Lung (tissue), 12 donors: ENCODE measurements around the gene TMPRSS13. TPM values are rescaled to one million over a fixed set of nuclear protein-coding genes. Genes with fewer than 3 reads are reported as not detected.

Experiments used
- ATAC-seq: fragments of 200-7000 bp; cut with Tn5 transposase; one replicate; pipeline ENCODE4 v1.9.1; 2020; ENCODE audit warnings: moderate number of reproducible peaks; ENCODE audit not compliant: insufficient read depth, low FRiP score
- DNase-seq, 3 donors: peaks; one replicate each; pipeline ENCODE4 v3.0.0-alpha.2; 2013 to 2017
- H3K27ac ChIP-seq, 2 donors: one replicate each; pipeline ENCODE4 v1.5.1; 2013; ENCODE audit warnings: mild to moderate bottlenecking in 2 of 2, moderate library complexity in 2 of 2, control low read depth in 1 of 2, inconsistent platforms in 1 of 2, low read depth in 1 of 2, low read length in 1 of 2
- H3K27me3 ChIP-seq, 3 donors: one replicate each; pipeline ENCODE4 v1.5.1; 2013; ENCODE audit warnings: low read length in 2 of 3; ENCODE audit not compliant: control insufficient read depth in 3 of 3, insufficient read depth in 3 of 3
- H3K36me3 ChIP-seq, 4 donors: one replicate each; pipeline ENCODE4 v1.5.1; 2013; ENCODE audit warnings: low read length in 4 of 4, mild to moderate bottlenecking in 1 of 4, moderate library complexity in 1 of 4; ENCODE audit not compliant: control insufficient read depth in 4 of 4, insufficient read depth in 4 of 4
- H3K4me1 ChIP-seq, 5 donors: one replicate each; pipeline ENCODE4 v1.5.1; 2013; ENCODE audit warnings: low read length in 5 of 5, mild to moderate bottlenecking in 2 of 5, moderate library complexity in 1 of 5; ENCODE audit not compliant: control insufficient read depth in 5 of 5, insufficient read depth in 5 of 5
- H3K4me3 ChIP-seq: one replicate; pipeline ENCODE4 v1.5.1; 2013; ENCODE audit warnings: mild to moderate bottlenecking, control low read depth, moderate library complexity
- H3K9ac ChIP-seq, 2 donors: one replicate each; pipeline ENCODE4 v1.5.1; 2013; ENCODE audit warnings: low read length in 2 of 2, control low read depth in 1 of 2; ENCODE audit not compliant: insufficient read depth in 1 of 2
- H3K9me3 ChIP-seq, 4 donors: one replicate each; pipeline ENCODE4 v1.5.1; 2013; ENCODE audit warnings: low read length in 3 of 4, mild to moderate bottlenecking in 1 of 4, moderate library complexity in 1 of 4; ENCODE audit not compliant: control insufficient read depth in 4 of 4, insufficient read depth in 3 of 4
- CTCF ChIP-seq: IDR thresholded peaks from 2 replicates; pipeline ENCODE4 v1.5.1; 2012; ENCODE audit warnings: mild to moderate bottlenecking; ENCODE audit errors: control extremely low read depth, extremely low read depth
- WGBS, 2 donors: extraction: QIAGEN DNeasy Blood & Tissue Kit; methylation state at CpG; one replicate each; pipeline ENCODE4 v1.1.7; 2013; 5-methylcytosine and 5-hydroxymethylcytosine counted together
- polyA plus RNA-seq, 2 donors: library from polyadenylated mRNA; stranded (reverse); fragments of 200-250 nt; gene quantifications; one replicate each; pipeline ENCODE4 v1.2.1, GENCODE V29; 2013
- total RNA-seq, 2 donors: library from RNA; depleted of rRNA in 1 of 2; stranded (reverse); fragments of >200 nt in 1 of 2; gene quantifications; one replicate each; pipeline ENCODE4 v1.2.1, GENCODE V29; 2014 to 2021
- donor health status: control.
- donor health status: control.
- donor health status: Bipolar disorder and iron deficiency.
- donor health status: healthy.
- donor health status: DM: yes; HTN: yes; CAD: no.

The TMPRSS13 gene
- total and polyA plus RNA-seq, 4 donors = 5.8 to 9.4 (median 9.2) TPM

- Histone ChIP-seq H3K4me1 (peaks cover 0 to 31% (median 5%) of the 10 kb centered on the region in 5 donors), H3K9me3 (no peaks in the 10 kb centered on the region), H3K9ac (no peak overlapping the region), H3K27me3 (peaks cover 0 to 9% (median 0%) of the 10 kb centered on the region in 3 donors), H3K4me3 (no peak overlapping the region), H3K27ac (no peak overlapping the region), H3K36me3 (peaks cover 0 to 3% (median 0%) of the 10 kb centered on the region in 4 donors)
- TF ChIP-seq CTCF = no peak
- ATAC-seq = no peak
- DNase-seq = no peak
- 85 to 88% methylated on average over 11 of the region's 11 CpGs for WGBS, 2 donors
Measured at GRCh38 chr11:117879516-117880480, 49.4 kb downstream of the TMPRSS13 start.

GRCh38 chr11:117878939-117879475 is 50.2 kb downstream of the TMPRSS13 start:
- TF ChIP-seq CTCF = no peak
- ATAC-seq (no peak), DNase-seq (no peak)
- Histone ChIP-seq H3K9me3 (no peaks in the 10 kb centered on the region), H3K9ac (no peak overlapping the region), H3K36me3 (peaks cover 0 to 3% (median 0%) of the 10 kb centered on the region in 4 donors), H3K27me3 (peaks cover 0 to 9% (median 0%) of the 10 kb centered on the region in 3 donors), H3K4me3 (no peak overlapping the region), H3K27ac (no peak overlapping the region), H3K4me1 (peaks cover 0 to 39% (median 8%) of the 10 kb centered on the region in 5 donors)
- WGBS, 2 donors = 89 to 93% methylated on average over 3 of the region's 3 CpGs

- Histone ChIP-seq H3K9ac (no peak overlapping the region), H3K4me3 (no peak overlapping the region), H3K27ac (no peak overlapping the region), H3K36me3 (peaks cover 0 to 3% (median 0%) of the 10 kb centered on the region in 4 donors), H3K27me3 (peaks cover 0 to 9% (median 0%) of the 10 kb centered on the region in 3 donors), H3K4me1 (peaks cover 6 to 43% (median 8%) of the 10 kb centered on the region in 5 donors), H3K9me3 (no peaks in the 10 kb centered on the region)
- DNase-seq (peak in 1 of 3 donors; percentile 6), ATAC-seq (no peak)
- 90% methylated on average over 6 of the region's 6 CpGs for WGBS, 2 donors
- no peak for TF ChIP-seq CTCF
Measured at GRCh38 chr11:117878314-117878938, 50.8 kb downstream of the TMPRSS13 start.
